Urinary bladder (tissue), 4 donors: ENCODE results near the gene FER. TPM values are rescaled to one million over a fixed set of nuclear protein-coding genes. Genes with fewer than 3 reads are reported as not detected.
"Not testable (repeated sequence)": the region's sequence is repeated elsewhere in the genome, so short reads cannot be mapped to it uniquely, and the experiment has no call there.

Experiments used
- DNase-seq: peaks from one replicate; pipeline ENCODE4 v3.0.0-alpha.2; 2015; ENCODE audit errors: extremely low spot score
- H3K27ac ChIP-seq: one replicate; pipeline ENCODE4 v1.5.1; 2013; ENCODE audit warnings: low read depth, mild to moderate bottlenecking, moderate library complexity
- H3K36me3 ChIP-seq: one replicate; pipeline ENCODE4 v1.6.1; 2013; ENCODE audit warnings: mild to moderate bottlenecking, moderate library complexity; ENCODE audit not compliant: insufficient read depth
- H3K4me1 ChIP-seq: one replicate; pipeline ENCODE4 v1.6.1; 2013; ENCODE audit warnings: mild to moderate bottlenecking, moderate library complexity; ENCODE audit not compliant: insufficient read depth
- H3K4me3 ChIP-seq: one replicate; pipeline ENCODE4 v1.5.1; 2013; ENCODE audit warnings: low read depth, low read length
- WGBS: extraction: QIAGEN DNeasy Blood & Tissue Kit; methylation state at CpG from one replicate; pipeline ENCODE4 v1.1.7; 2013; 5-methylcytosine and 5-hydroxymethylcytosine counted together
- polyA plus RNA-seq: library from polyadenylated mRNA; stranded (reverse); fragments of 200-250 nt; gene quantifications from one replicate; pipeline ENCODE4 v1.2.3, GENCODE V29; 2013
- total RNA-seq: library from RNA; depleted of rRNA; stranded (reverse); fragments of >200 nt; gene quantifications from one replicate; pipeline ENCODE4 v1.2.3, GENCODE V29; 2014
- donor health status: healthy with polysubstance abuse.
- donor health status: healthy.

The FER gene
- total and polyA plus RNA-seq, 2 donors: 6.3 to 84.6 TPM

- not testable (repeated sequence) for H3K27ac ChIP-seq, DNase-seq, H3K4me1 ChIP-seq, H3K4me3 ChIP-seq, H3K36me3 ChIP-seq
- WGBS: over 99% methylated on average over 4 of the region's 4 CpGs
Observed at GRCh38 chr5:108794349-108794748, 46.7 kb downstream of the FER start.

- DNase-seq: no peak
Observed at GRCh38 chr5:108797396-108797795, 49.7 kb downstream of the FER start.

GRCh38 chr5:108797986-108798385 lies 50.3 kb downstream of the FER start:
- H3K4me3 ChIP-seq: no peak overlapping the region
- WGBS: 52% methylated on average over 2 of the region's 2 CpGs
- no peak for DNase-seq
- H3K4me1 ChIP-seq: no peaks in the 10 kb centered on the region
- H3K36me3 ChIP-seq: peaks cover 2% of the 10 kb centered on the region
- H3K27ac ChIP-seq: no peak overlapping the region

More at GRCh38 chr5:108797396-108797795, 49.7 kb downstream of the FER start:
- no peaks in the 10 kb centered on the region for H3K4me1 ChIP-seq
- no peak overlapping the region for H3K27ac ChIP-seq
- peaks cover 2% of the 10 kb centered on the region for H3K36me3 ChIP-seq
- WGBS: 84% methylated on average over 2 of the region's 2 CpGs
- no peak overlapping the region for H3K4me3 ChIP-seq

- H3K4me1 ChIP-seq: no peaks in the 10 kb centered on the region
- H3K36me3 ChIP-seq: peaks cover 2% of the 10 kb centered on the region
- no peak overlapping the region for H3K4me3 ChIP-seq
- 93% methylated on average over 3 of the region's 3 CpGs for WGBS
- H3K27ac ChIP-seq: no peak overlapping the region
- no peak for DNase-seq
Observed at GRCh38 chr5:108798513-108799265, 51.0 kb downstream of the FER start.

GRCh38 chr5:108801301-108801700 lies 53.6 kb downstream of the FER start:
- H3K27ac ChIP-seq: no peak overlapping the region
- no peak for DNase-seq
- 93% methylated on average over 3 of the region's 3 CpGs for WGBS

GRCh38 chr5:108801776-108802175 lies 54.1 kb downstream of the FER start:
- WGBS: 88% methylated on average over 4 of the region's 4 CpGs
- Histone ChIP-seq H3K27ac (no peak overlapping the region), H3K36me3 (peaks cover 2% of the 10 kb centered on the region), H3K4me1 (no peaks in the 10 kb centered on the region), H3K4me3 (no peak overlapping the region)
- DNase-seq: no peak

More at GRCh38 chr5:108801301-108801700, 53.6 kb downstream of the FER start:
- no peaks in the 10 kb centered on the region for H3K4me1 ChIP-seq
- H3K4me3 ChIP-seq: no peak overlapping the region
- peaks cover 2% of the 10 kb centered on the region for H3K36me3 ChIP-seq

GRCh38 chr5:108810717-108811116 lies 63.0 kb downstream of the FER start:
- no peaks in the 10 kb centered on the region for H3K4me1 ChIP-seq
- H3K4me3 ChIP-seq: no peak overlapping the region
- DNase-seq: no peak
- no peaks in the 10 kb centered on the region for H3K36me3 ChIP-seq
- H3K27ac ChIP-seq: no peak overlapping the region
- WGBS: 97% methylated on average over 3 of the region's 3 CpGs

- no peak for DNase-seq
- Histone ChIP-seq H3K36me3 (no peaks in the 10 kb centered on the region), H3K27ac (no peak overlapping the region), H3K4me1 (no peaks in the 10 kb centered on the region), H3K4me3 (no peak overlapping the region)
- 36% methylated on average over 3 of the region's 3 CpGs for WGBS
Observed at GRCh38 chr5:108813673-108814072, 66.0 kb downstream of the FER start.

- DNase-seq: no peak
- WGBS: 30% methylated on average over 4 of the region's 4 CpGs
- H3K27ac ChIP-seq: no peak overlapping the region
- H3K4me3 ChIP-seq: no peak overlapping the region
- H3K4me1 ChIP-seq: no peaks in the 10 kb centered on the region
- no peaks in the 10 kb centered on the region for H3K36me3 ChIP-seq
Observed at GRCh38 chr5:108814551-108814950, 66.9 kb downstream of the FER start.

- H3K27ac ChIP-seq: no peak overlapping the region
- H3K4me3 ChIP-seq: no peak overlapping the region
- 97% methylated on average over 5 of the region's 5 CpGs for WGBS
- no peak for DNase-seq
- no peaks in the 10 kb centered on the region for H3K4me1 ChIP-seq
- no peaks in the 10 kb centered on the region for H3K36me3 ChIP-seq
Observed at GRCh38 chr5:108818613-108819272, 71.0 kb downstream of the FER start.

GRCh38 chr5:108820983-108821382 lies 73.3 kb downstream of the FER start:
- Histone ChIP-seq H3K27ac (no peak overlapping the region), H3K4me1 (no peaks in the 10 kb centered on the region), H3K36me3 (no peaks in the 10 kb centered on the region), H3K4me3 (no peak overlapping the region)
- DNase-seq: no peak
- WGBS: 97% methylated on average over 3 of the region's 3 CpGs

- WGBS: 97% methylated on average over 7 of the region's 7 CpGs
- no peak for DNase-seq
- Histone ChIP-seq H3K4me1 (no peaks in the 10 kb centered on the region), H3K36me3 (no peaks in the 10 kb centered on the region), H3K27ac (no peak overlapping the region), H3K4me3 (no peak overlapping the region)
Observed at GRCh38 chr5:108822211-108822947, 74.7 kb downstream of the FER start.

GRCh38 chr5:108827131-108827530 lies 79.4 kb downstream of the FER start:
- Histone ChIP-seq H3K27ac (no peak overlapping the region), H3K4me1 (no peaks in the 10 kb centered on the region), H3K4me3 (no peak overlapping the region), H3K36me3 (no peaks in the 10 kb centered on the region)
- 98% methylated on average over 1 of the region's 1 CpG for WGBS
- no peak for DNase-seq
